CD4-positive, alpha-beta T cell (primary cell): ENCODE data around the gene SV2C. TPM values are rescaled to one million over a fixed set of nuclear protein-coding genes. Genes with fewer than 3 reads are reported as not detected.

Experiments used
- ATAC-seq: fragments of 200-7000 bp; cut with Tn5 transposase; one replicate; pipeline ENCODE4 v1.10.0; 2022; ENCODE audit warnings: mild to moderate bottlenecking; ENCODE audit not compliant: poor library complexity
- CTCF ChIA-PET: fragments of 350-600 bp; sonication (Branson Sonifier 250); formaldehyde crosslinking; loops from one replicate; lab custom pipeline; 2021; ENCODE audit warnings: antibody characterized with exemption, inconsistent platforms; lab: Charles Lee
- POLR2A ChIA-PET: fragments of 350-600 bp; sonication (Branson Sonifier 250); formaldehyde crosslinking; loops from one replicate; lab custom pipeline; 2021; ENCODE audit warnings: antibody characterized with exemption, inconsistent platforms; lab: Charles Lee
- DNase-seq, 14 experiments: peaks; one replicate each; pipeline ENCODE4 v3.0.0-alpha.2; 2013 to 2020; ENCODE audit warnings: mixed read lengths in 2 of 14
- H3K27ac ChIP-seq, 2 donors: one replicate each; pipeline versions ENCODE4 v1.5.1 to v1.7.0; 2013; ENCODE audit warnings: low read length in 2 of 2, low read depth in 1 of 2, mild to moderate bottlenecking in 1 of 2
- H3K27me3 ChIP-seq, 2 experiments: 1 replicate in 1 of 2; 2 replicates in 1 of 2; pipeline versions ENCODE4 v1.6.1 to v1.7.0; 2013; ENCODE audit warnings: low read length in 2 of 2, control low read depth in 1 of 2, mild to moderate bottlenecking in 1 of 2, moderate library complexity in 1 of 2; ENCODE audit not compliant: insufficient read depth in 2 of 2, control insufficient read depth in 1 of 2
- H3K36me3 ChIP-seq: one replicate; pipeline ENCODE4 v1.6.1; 2013; ENCODE audit warnings: low read length, control low read depth; ENCODE audit not compliant: insufficient read depth
- H3K4me1 ChIP-seq: one replicate; pipeline ENCODE4 v1.6.1; 2013; ENCODE audit warnings: low read length, control low read depth; ENCODE audit not compliant: insufficient read depth
- H3K4me3 ChIP-seq: one replicate; pipeline ENCODE4 v1.5.1; 2013; ENCODE audit warnings: mild to moderate bottlenecking, low read length, moderate library complexity
- H3K9me3 ChIP-seq, 2 experiments: 1 replicate in 1 of 2; 2 replicates in 1 of 2; pipeline versions ENCODE4 v1.6.1 to v1.7.0; 2013; ENCODE audit warnings: low read length in 2 of 2, mild to moderate bottlenecking in 2 of 2, control low read depth in 1 of 2, moderate library complexity in 1 of 2; ENCODE audit not compliant: control insufficient read depth in 1 of 2, insufficient read depth in 1 of 2
- H3K27ac Mint-ChIP-seq: one replicate; pipeline ENCODE4 v1.8.0; 2020; ENCODE audit warnings: mixed read lengths
- H3K27me3 Mint-ChIP-seq: one replicate; pipeline ENCODE4 v1.8.0; 2021; ENCODE audit warnings: mixed read lengths
- H3K36me3 Mint-ChIP-seq: one replicate; pipeline ENCODE4 v1.8.0; 2021; ENCODE audit warnings: low read depth, mixed read lengths
- H3K4me1 Mint-ChIP-seq: one replicate; pipeline ENCODE4 v1.8.0; 2021; ENCODE audit warnings: low read depth, mixed read lengths
- H3K4me3 Mint-ChIP-seq: one replicate; pipeline ENCODE4 v1.8.0; 2020; ENCODE audit warnings: mild to moderate bottlenecking, mixed read lengths
- H3K9me3 Mint-ChIP-seq: one replicate; pipeline ENCODE4 v1.8.0; 2020; ENCODE audit warnings: mixed read lengths
- intact Hi-C, 2 experiments: fragments of 100-400 bp; cut with DNase I in 1 of 2; cut with micrococcal nuclease in 1 of 2; formaldehyde crosslinking; loops; one replicate each; pipeline versions ENCODE4 v1.15.1 to v1.9.0; 2023 to 2025; cut with DNase I, micrococcal nuclease
- total RNA-seq, 174 experiments: library from RNA in 2 of 174; stranded (reverse) in 2 of 174; gene quantifications; one replicate each; pipeline ENCODE4 v1.2.3 and lab custom pipeline; 2021 to 2026
- TF ChIP-seq, protein P1 (sequence below): fragments of 200-600 bp; IDR thresholded peaks from one replicate; pipeline ENCODE4 v1.8.0; 2022; ENCODE audit warnings: antibody characterized with exemption, mild to moderate bottlenecking

The SV2C gene
- total RNA-seq, 2 experiments from 2014 or later: 0.03 to 0.08 TPM

- Histone ChIP-seq H3K4me3 (no peak overlapping the region), H3K4me1 (no peaks in the 10 kb centered on the region), H3K27me3 (no peaks in the 10 kb centered on the region), H3K27ac (no peak overlapping the region), H3K36me3 (no peaks in the 10 kb centered on the region), H3K9me3 (no peaks in the 10 kb centered on the region)
- H3K9me3 Mint-ChIP-seq: no peaks in the 10 kb centered on the region
- no peak overlapping the region for H3K4me3 Mint-ChIP-seq
- no peak overlapping the region for H3K27ac Mint-ChIP-seq
- ATAC-seq (no peak), DNase-seq (no peak)
- intact Hi-C loops: no loop called here
- TF ChIP-seq, protein P1, sequence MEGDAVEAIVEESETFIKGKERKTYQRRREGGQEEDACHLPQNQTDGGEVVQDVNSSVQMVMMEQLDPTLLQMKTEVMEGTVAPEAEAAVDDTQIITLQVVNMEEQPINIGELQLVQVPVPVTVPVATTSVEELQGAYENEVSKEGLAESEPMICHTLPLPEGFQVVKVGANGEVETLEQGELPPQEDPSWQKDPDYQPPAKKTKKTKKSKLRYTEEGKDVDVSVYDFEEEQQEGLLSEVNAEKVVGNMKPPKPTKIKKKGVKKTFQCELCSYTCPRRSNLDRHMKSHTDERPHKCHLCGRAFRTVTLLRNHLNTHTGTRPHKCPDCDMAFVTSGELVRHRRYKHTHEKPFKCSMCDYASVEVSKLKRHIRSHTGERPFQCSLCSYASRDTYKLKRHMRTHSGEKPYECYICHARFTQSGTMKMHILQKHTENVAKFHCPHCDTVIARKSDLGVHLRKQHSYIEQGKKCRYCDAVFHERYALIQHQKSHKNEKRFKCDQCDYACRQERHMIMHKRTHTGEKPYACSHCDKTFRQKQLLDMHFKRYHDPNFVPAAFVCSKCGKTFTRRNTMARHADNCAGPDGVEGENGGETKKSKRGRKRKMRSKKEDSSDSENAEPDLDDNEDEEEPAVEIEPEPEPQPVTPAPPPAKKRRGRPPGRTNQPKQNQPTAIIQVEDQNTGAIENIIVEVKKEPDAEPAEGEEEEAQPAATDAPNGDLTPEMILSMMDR: no peak
- ChIA-PET POLR2A (no interaction called here), CTCF (no interaction called here)
- peaks cover 54% of the 10 kb centered on the region for H3K27me3 Mint-ChIP-seq
- H3K4me1 Mint-ChIP-seq: no peaks in the 10 kb centered on the region
- no peaks in the 10 kb centered on the region for H3K36me3 Mint-ChIP-seq
Observed at GRCh38 chr5:76069061-76069735, 14.0 kb upstream of the SV2C start.

- CTCF ChIA-PET: interaction anchor here (1.7 kb wide), 1 partner anchor 101 kb away, joined by 5 read pairs; no protein-coding TSS in a partner anchor
- Mint-ChIP-seq H3K36me3 (no peaks in the 10 kb centered on the region), H3K9me3 (no peaks in the 10 kb centered on the region), H3K27me3 (peaks cover 89% of the 10 kb centered on the region), H3K4me3 (no peak overlapping the region), H3K27ac (no peak overlapping the region), H3K4me1 (no peaks in the 10 kb centered on the region)
- Histone ChIP-seq H3K27me3 (peaks cover 8 to 15% of the 10 kb centered on the region in 2 experiments), H3K4me3 (no peak overlapping the region), H3K9me3 (no peaks in the 10 kb centered on the region), H3K27ac (no peak overlapping the region), H3K36me3 (no peaks in the 10 kb centered on the region), H3K4me1 (no peaks in the 10 kb centered on the region)
- TF ChIP-seq, protein P1: peak; percentile 41
- ATAC-seq: peak; percentile 66
- POLR2A ChIA-PET: no interaction called here
- intact Hi-C loops: loop anchor here (1.0 to 10.0 kb wide), 6 partner anchors 182 to 570 kb away; no protein-coding TSS in a partner anchor
- DNase-seq: peak in 5 of 14 experiments; percentile 9 to 50 (median 42)
Observed at GRCh38 chr5:76074487-76075065, 8.6 kb upstream of the SV2C start.

- peak overlapping the region; percentile 44 for H3K4me3 Mint-ChIP-seq
- H3K4me3 ChIP-seq: no peak overlapping the region
- H3K27me3 Mint-ChIP-seq: peaks cover 89% of the 10 kb centered on the region
- H3K27ac ChIP-seq: no peak overlapping the region
- H3K4me1 Mint-ChIP-seq: peaks cover 25% of the 10 kb centered on the region
- intact Hi-C loops: no loop called here
- H3K27ac Mint-ChIP-seq: no peak overlapping the region
- TF ChIP-seq, protein P1: no peak
- peaks cover 35 to 66% of the 10 kb centered on the region in 2 experiments for H3K27me3 ChIP-seq
- peaks cover 0 to 7% of the 10 kb centered on the region in 2 experiments for H3K9me3 ChIP-seq
- no peaks in the 10 kb centered on the region for H3K9me3 Mint-ChIP-seq
- POLR2A ChIA-PET: no interaction called here
- CTCF ChIA-PET: no interaction called here
- DNase-seq (peak in 1 of 14 experiments; percentile 8), ATAC-seq (no peak)
- no peaks in the 10 kb centered on the region for H3K36me3 Mint-ChIP-seq
- no peaks in the 10 kb centered on the region for H3K36me3 ChIP-seq
- H3K4me1 ChIP-seq: peaks cover 29% of the 10 kb centered on the region
Observed at GRCh38 chr5:76081811-76082771, 1.1 kb upstream of the SV2C start.
